Epidermal melanocyte (primary cell): ENCODE results near the gene HDAC6.
"Not testable (repeated sequence)": the region's sequence is repeated elsewhere in the genome, so short reads cannot be mapped to it uniquely, and the experiment has no call there.

Source experiments
- DNase-seq: peaks from one replicate; pipeline ENCODE4 v3.0.0; 2011; ENCODE audit warnings: low spot score; ENCODE audit not compliant: insufficient read length

HDAC6 gene

GRCh38 chrX:48789366-48790220 is 12.3 kb upstream of the HDAC6 start:
- DNase-seq: no peak

DNA sequence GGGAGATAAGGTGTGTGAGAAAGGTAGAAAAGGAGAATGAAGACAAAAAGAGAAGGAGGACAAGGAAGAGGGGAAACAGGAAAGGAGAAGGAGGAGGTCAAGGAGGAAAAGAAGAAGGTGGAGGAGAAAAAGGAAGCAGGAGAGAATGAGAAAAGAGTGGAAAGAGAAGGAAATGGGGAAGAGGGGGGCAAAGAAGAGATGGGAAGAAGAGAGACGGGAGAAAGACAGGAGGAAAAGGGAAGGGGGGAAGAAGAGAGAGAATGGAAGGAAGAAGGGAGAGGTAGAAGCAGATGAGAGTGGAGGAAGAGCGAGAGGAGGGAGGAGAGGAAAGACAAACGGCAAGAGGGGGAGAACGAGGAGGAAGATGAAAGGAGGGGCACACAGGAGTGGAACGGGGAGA is 11.4 kb upstream of the HDAC6 start:
- no peak for DNase-seq

DNA sequence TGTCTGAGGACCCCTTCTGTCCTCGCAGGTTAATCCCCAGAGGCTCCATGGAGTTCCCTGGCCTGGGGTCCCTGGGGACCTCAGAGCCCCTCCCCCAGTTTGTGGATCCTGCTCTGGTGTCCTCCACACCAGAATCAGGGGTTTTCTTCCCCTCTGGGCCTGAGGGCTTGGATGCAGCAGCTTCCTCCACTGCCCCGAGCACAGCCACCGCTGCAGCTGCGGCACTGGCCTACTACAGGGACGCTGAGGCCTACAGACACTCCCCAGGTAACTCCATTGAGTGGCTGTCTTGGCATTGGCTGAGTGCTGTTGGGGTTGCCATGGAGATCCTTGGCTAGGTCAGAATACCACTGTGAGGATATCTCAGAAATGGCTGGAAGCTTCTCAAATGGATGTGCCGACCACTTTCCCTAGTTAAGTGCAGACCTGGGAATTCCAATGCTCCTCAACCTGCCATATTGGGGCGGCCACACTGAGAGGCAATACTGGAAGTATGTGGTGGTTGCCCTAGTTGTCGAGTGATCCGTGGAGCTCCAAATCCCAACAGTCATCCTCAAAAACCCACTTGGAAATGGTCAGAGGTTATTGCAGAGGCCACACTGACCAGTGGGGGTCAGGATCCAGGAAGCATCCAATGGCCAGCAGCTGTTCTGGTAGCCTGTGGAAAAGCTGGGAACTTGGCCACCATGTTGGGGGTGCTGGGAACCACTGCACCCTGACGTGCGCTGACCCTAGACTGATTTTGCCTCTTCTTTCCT is 10.6 kb upstream of the HDAC6 start:
- no peak for DNase-seq

- DNase-seq: no peak
Measured at GRCh38 chrX:48792219-48792618, 9.6 kb upstream of the HDAC6 start.

DNA sequence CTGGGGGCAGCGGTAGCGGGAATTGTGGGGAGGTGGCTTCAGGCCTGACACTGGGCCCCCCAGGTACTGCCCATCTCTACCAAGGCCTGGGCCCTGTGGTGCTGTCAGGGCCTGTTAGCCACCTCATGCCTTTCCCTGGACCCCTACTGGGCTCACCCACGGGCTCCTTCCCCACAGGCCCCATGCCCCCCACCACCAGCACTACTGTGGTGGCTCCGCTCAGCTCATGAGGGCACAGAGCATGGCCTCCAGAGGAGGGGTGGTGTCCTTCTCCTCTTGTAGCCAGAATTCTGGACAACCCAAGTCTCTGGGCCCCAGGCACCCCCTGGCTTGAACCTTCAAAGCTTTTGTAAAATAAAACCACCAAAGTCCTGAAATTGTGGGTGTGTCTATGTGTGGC is 7.9 kb upstream of the HDAC6 start:
- DNase-seq: no peak

DNA sequence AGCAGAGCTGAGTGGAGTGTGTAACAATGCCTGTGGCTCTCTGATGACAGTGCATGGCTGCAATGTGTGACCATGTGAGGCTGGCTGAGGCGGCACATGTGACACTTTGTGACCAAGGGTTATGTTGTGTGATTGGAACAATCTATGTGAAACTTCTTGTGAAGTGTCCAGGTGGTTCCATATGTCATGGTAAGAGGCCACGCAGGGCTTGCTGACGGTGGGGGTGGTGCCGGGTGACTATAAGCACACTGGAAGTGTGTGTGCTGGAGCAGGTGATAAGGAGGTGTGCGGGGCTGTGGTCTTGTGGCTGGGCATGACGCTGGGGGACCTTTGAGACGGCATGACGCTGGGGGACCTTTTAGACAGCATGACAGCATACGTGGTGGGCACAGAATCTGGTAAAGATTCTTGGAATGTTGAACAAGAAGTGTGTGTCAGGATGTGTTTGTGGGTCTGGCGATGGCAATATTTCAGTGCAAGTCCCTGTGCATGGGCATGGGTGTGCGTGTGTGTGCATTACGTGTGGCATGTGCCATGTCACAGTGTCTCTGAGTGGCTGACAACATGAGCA is 7.4 kb upstream of the HDAC6 start:
- no peak for DNase-seq

DNA sequence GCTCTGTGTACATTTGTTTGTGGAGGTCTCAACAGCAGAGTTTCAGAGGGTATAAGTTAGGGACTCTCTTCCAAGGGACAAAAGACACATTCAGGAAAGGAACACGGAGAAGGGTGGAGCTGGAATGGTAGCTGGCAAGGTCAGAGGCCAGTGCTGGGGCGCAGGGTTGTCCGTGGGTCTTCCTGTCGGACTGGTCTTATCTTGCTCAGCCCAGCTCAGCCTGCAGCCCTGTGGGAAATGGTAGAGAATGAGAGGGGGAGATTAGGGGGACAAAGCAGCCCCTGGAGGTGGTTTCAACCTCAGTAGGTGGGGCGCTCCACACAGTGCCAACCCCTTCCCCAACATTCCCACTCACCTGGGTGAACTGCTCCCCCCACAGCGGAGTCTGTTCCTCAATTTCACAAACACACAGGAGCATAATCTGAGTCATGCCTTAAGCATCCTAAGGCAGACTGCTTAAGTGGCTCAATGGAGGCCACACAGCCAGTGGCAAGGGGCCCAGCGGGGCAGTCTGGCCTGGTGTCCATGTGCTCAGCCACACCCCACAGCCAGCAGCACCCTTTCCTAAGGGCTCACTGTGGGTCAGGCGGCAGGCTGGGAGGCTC is 6.9 kb upstream of the HDAC6 start:
- DNase-seq: no peak

GRCh38 chrX:48798318-48798717 is 3.5 kb upstream of the HDAC6 start:
- no peak for DNase-seq

- DNase-seq: no peak
Measured at GRCh38 chrX:48800574-48801279, 1.1 kb upstream of the HDAC6 start.

DNA sequence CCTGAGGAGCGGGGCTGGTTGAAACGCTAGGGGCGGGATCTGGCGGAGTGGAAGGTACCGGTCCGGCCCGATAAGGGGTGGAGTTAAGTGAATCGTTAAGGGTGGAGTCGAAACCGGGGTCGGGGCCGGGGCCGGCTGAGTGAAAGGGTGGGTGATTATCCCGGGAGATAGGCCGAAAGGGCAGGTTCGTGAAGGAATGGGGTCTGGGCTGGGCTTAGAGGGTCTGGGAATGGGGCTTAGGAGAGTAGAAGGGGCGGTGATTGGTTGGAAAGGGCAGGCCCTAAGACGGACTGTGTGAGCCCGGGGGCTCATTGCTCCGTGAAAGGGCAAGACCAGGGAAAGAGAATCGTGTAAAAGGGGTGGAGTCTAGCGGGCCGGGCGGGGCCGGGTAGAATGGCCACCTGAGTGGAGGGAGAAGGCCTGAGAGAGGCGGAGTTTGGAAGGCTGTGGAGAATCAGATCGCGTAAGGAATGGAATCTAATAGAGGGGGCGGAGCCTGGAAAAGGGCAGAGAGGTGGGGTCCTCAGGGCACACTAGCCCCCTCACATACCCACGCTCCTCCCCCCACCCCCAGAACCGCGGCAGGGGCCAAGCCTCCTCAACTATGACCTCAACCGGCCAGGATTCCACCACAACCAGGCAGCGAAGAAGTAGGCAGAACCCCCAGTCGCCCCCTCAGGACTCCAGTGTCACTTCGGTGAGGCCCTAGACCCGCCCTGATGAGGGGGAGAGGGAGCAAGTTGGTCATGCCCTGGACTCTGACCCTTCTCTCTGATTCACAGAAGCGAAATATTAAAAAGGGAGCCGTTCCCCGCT is 430 bp downstream of the HDAC6 start:
- DNase-seq: peak; percentile 73

DNA sequence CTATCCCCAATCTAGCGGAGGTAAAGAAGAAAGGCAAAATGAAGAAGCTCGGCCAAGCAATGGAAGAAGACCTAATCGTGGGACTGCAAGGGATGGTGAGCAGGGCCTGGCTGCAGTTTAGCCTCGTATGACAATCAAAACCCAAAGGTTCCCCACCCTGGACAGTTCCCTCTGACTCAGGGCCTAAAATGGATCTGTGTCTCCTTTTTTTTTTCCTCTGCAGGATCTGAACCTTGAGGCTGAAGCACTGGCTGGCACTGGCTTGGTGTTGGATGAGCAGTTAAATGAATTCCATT is 986 bp downstream of the HDAC6 start:
- DNase-seq: no peak

DNA sequence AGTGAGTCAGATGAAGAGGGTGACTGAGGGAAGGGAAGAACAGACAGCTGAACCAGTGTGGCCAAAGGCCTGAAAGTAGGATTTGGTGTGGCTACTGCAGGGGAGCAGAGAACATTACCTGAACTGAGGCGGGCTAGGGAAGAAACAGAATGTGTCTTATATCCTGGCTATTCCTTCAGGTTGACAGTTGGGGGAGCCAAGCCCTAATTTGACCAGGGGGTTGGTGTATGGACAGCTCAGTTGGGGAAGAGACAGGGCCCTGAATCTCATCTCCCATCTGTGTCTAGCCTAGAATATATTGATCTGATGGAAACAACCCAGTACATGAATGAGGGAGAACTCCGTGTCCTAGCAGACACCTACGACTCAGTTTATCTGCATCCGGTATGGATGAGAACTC is 4.2 kb downstream of the HDAC6 start:
- DNase-seq: no peak

- DNase-seq: no peak
Measured at GRCh38 chrX:48813644-48814043, 11.8 kb downstream of the HDAC6 start.

DNA sequence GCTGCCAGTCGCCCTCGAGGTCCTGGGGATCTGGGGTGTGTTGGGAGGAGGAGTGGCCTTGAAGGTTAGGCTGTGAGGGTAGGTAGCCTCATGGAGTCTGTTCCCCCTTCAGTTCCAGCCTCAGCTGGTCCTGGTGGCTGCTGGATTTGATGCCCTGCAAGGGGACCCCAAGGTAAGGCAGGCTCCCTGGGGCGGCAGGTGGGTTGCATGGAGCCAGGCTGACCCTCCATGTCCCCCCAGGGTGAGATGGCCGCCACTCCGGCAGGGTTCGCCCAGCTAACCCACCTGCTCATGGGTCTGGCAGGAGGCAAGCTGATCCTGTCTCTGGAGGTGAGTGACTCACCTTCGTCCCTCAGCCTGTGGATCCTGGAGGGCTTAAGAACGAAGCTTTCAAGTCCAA is 12.9 kb downstream of the HDAC6 start:
- DNase-seq: no peak

GRCh38 chrX:48815266-48815665 is 13.4 kb downstream of the HDAC6 start:
- no peak for DNase-seq

- no peak for DNase-seq
Measured at GRCh38 chrX:48816014-48816810, 14.3 kb downstream of the HDAC6 start.

DNA sequence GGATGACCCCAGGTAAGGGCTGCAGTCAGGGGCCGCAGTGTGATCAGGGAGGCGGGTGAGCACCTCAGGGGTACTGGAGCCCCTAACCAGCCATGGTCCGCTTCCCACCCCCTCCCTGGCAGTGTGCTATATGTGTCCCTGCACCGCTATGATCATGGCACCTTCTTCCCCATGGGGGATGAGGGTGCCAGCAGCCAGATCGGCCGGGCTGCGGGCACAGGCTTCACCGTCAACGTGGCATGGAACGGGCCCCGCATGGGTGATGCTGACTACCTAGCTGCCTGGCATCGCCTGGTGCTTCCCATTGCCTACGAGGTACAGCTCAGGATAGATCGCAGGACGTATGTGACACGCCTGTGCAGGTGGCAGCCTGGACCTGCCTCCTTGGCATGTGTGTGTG is 16.2 kb downstream of the HDAC6 start:
- no peak for DNase-seq

- DNase-seq: no peak
Measured at GRCh38 chrX:48818866-48819265, 17.0 kb downstream of the HDAC6 start.

- DNase-seq: not testable (repeated sequence)
Measured at GRCh38 chrX:48819394-48819793, 17.5 kb downstream of the HDAC6 start.

GRCh38 chrX:48823053-48823452 is 21.2 kb downstream of the HDAC6 start:
- no peak for DNase-seq
